ENCODE measurements around the gene C22orf42.

Gene C22orf42

GRCh38 chr22:32206774-32207758 is 48.0 kb upstream of the C22orf42 start:
- Histone ChIP-seq H3F3A (ENCODE audit: insufficient read depth, low read length) (no peaks in the 10 kb centered on the region), H3K27ac (ENCODE audit: low read depth, low read length, poor library complexity, severe bottlenecking) (no peak overlapping the region), H3K4me1 (ENCODE audit: insufficient read depth, low read length, severe bottlenecking) (no peaks in the 10 kb centered on the region), H3K9me3 (ENCODE audit: low read length) (no peaks in the 10 kb centered on the region), H3K4me3 (ENCODE audit: low read depth, low read length, poor library complexity, severe bottlenecking) (no peak overlapping the region), H4K20me1 (ENCODE audit: insufficient read depth, low read length) (no peaks in the 10 kb centered on the region), H3K9me2 (ENCODE audit: low read depth, low read length) (no peaks in the 10 kb centered on the region), H3K27me3 (ENCODE audit: insufficient read depth, low read length) (no peaks in the 10 kb centered on the region), H3K36me3 (ENCODE audit: insufficient read depth, low read length) (no peaks in the 10 kb centered on the region), H2AFZ (ENCODE audit: low read length) (no peak overlapping the region), H3K4me2 (ENCODE audit: low read length) (no peak overlapping the region), H3K79me2 (ENCODE audit: insufficient read depth, low read length) (no peaks in the 10 kb centered on the region), H3K9ac (ENCODE audit: low read length) (no peak overlapping the region)
- TF ChIP-seq CTCF (IDR thresholded peaks at IDR 0.05; ENCODE audit: low read length): peak; percentile 61
- no peak for TF ChIP-seq EZH2 (IDR thresholded peaks at IDR 0.05; ENCODE audit: borderline replicate concordance, low read length)

- H3K4me3 ChIP-seq (ENCODE audit: low read depth, low read length, poor library complexity, severe bottlenecking): no peak overlapping the region
Measured at GRCh38 chr22:32205974-32206773, 47.1 kb upstream of the C22orf42 start.

More at GRCh38 chr22:32205974-32206773, 47.1 kb upstream of the C22orf42 start:
- Histone ChIP-seq H3F3A (ENCODE audit: insufficient read depth, low read length) (no peaks in the 10 kb centered on the region), H3K79me2 (ENCODE audit: insufficient read depth, low read length) (no peaks in the 10 kb centered on the region), H3K27ac (ENCODE audit: low read depth, low read length, poor library complexity, severe bottlenecking) (no peak overlapping the region), H3K9ac (ENCODE audit: low read length) (no peak overlapping the region), H3K27me3 (ENCODE audit: insufficient read depth, low read length) (no peaks in the 10 kb centered on the region), H3K4me1 (ENCODE audit: insufficient read depth, low read length, severe bottlenecking) (no peaks in the 10 kb centered on the region), H3K9me3 (ENCODE audit: low read length) (no peaks in the 10 kb centered on the region), H3K9me2 (ENCODE audit: low read depth, low read length) (no peaks in the 10 kb centered on the region), H2AFZ (ENCODE audit: low read length) (no peak overlapping the region), H3K36me3 (ENCODE audit: insufficient read depth, low read length) (no peaks in the 10 kb centered on the region), H4K20me1 (ENCODE audit: insufficient read depth, low read length) (no peaks in the 10 kb centered on the region), H3K4me2 (ENCODE audit: low read length) (no peak overlapping the region)
- no peak for TF ChIP-seq CTCF (IDR thresholded peaks at IDR 0.05; ENCODE audit: low read length)
- TF ChIP-seq EZH2 (IDR thresholded peaks at IDR 0.05; ENCODE audit: borderline replicate concordance, low read length): no peak
